ENCODE measurements around the gene EID2B.

The EID2B gene

DNA sequence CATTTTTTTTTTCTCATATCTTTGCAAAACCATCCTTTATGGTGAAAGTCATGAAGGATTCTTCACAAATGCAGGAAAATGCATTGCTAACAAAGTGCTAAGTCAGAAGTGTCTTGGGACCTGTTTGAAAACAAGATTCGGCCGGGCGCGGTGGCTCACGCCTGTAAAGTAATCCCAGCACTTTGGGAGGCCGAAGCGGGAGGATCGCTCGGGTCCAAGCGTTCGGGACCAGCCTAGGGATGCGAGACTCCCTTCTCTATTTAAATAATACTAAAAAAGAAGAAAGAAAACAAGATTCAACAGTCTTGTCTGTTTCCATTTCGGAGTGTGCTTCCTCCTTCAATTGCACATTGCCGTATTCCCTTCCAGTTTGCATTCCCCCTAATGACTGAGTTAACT is 819 bp downstream of the EID2B start:
- no peak for DNase-seq (ENCODE audit: low spot score)

DNA sequence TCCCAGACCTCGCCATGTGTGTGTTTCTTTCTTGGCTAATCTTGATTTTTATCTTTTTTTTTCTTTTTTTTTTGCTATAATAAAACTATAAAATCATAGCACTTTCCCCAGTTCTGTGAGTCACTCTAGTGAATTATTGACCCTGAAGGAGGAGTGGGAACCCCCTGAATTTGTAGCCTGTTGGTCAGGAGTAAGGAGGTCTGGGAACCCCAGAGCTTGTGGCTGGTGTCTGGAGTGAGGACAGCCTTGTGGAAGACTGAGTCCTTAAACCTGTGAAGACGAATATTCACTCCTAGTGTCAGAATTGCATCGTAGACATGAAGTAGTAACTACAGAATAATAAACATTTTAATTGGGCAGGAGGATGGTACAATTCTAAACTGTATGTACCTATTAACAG is 7.4 kb downstream of the EID2B start:
- peak; percentile 27 for DNase-seq (ENCODE audit: low spot score)

DNA sequence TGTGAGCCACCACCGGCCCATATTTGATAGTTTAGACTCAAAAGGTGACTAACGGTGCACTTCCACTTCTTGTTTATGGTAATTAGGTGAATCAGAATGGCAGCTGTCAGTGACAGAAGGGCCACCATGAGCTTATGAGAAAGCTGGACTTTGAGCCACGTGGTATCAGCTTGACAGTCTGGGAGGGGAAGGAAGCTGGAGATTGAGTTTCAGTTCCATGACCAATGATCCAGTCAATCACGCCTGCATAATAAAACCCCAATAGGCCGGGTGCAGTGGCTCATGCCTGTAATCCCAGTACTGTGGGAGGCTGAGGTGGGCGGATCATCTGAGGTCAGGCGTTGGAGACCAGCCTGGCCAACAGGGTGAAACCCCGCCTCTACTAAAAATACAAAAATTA is 8.2 kb downstream of the EID2B start:
- DNase-seq (ENCODE audit: low spot score), result peak; percentile 76

DNA sequence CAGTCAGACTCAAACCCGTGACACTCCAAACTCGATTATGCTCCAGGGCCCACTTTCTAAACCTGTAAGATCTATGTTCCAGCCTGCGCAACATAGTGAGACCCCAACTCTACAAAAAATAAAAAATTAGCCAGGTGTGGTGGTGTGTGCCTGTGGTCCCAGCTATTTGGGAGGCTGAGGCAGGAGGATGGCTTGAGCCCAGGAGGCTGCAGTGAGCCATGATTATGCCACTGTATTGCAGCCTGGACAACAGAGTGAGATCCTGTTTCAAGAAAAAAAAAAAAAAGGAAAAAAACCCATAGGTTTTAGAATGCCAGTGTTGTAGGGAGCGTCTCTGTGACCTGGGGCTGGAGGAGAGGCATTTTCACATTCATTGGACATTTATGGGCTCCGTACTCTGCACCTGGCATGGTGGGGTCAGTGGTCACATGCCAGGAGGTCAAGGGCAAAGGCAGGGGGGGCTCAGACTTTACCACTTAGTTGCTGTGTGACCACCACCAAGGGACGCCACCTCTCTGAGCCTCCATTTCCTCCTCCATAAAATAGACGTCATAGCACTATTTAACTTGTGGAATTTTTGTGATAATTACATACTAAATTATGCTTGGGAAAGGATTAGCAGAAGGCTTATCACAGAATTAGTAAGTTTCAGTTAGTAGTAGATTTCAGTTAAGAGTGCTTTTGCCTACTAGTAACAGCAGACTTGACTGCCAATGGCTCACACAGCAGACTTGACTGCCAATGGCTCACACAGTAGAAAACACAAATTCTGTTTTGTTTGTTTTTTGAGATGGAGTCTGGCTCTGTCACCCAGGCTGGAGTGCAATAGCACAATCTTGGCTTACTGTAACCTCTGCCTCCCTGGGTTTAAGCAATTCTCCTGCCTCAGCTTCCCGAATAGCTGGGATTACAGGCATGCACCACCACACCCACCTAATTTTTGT is 11.8 kb downstream of the EID2B start:
- DNase-seq (ENCODE audit: low spot score), result no peak

DNA sequence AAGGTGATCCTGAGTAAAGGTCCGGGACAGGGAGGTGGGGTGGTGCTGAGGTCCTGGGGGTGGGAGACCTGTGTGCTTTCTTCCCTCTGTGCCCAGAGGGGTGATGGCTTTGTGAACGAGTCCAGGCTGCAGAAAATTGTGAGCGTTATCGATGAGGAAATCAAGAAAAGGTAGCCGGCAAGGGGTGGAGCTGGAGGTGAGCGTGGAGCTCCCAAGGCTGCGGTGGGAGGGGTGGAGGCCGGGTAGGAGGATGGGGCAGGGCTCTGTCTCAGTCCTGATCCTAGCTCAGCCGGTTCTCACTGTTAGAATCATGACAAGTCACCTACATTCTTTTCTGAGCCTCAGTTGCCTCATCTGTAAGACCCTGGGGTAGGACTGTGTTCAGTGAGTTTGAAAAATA is 13.7 kb downstream of the EID2B start:
- DNase-seq (ENCODE audit: low spot score), result no peak

DNA sequence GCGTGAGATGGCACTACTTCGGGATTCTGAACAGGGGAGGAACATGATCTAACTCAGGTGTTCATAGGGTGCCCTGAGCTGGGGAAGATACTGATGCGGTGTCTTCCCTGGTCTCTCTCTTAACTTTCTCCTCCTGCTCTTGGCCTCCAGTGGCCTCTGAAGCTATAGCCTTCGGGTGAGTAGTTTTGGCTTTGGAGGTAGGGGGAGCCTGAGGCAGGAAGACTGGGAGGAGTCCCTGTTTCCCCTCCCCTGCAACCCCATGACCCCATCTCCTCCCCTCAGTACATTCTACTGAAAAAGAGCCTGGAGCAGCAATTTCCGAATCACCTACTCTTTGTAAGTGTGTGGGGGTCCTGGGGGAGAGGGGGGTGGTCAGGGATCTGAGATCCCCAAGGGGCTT is 14.2 kb downstream of the EID2B start:
- no peak for DNase-seq (ENCODE audit: low spot score)

DNA sequence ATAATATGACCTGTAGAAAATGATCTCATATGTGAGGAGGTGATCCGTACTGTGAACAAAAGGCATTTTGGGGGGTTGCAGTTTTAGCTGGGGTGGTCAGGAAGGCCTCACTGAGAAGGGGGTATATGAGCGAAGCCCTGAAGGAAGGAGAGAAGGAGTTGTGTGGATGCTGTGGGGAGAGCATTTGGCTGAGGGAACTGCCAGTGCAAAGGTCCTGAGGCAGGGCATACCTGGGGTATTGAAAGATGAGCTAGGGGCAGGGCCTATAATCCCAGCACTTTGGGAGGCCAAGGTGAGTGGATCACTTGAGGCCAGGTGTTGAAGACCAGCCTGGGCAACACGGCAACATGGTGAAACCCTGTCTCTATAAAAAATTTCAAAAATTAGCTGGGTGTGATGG is 15.2 kb downstream of the EID2B start:
- DNase-seq (ENCODE audit: low spot score), result no peak

DNA sequence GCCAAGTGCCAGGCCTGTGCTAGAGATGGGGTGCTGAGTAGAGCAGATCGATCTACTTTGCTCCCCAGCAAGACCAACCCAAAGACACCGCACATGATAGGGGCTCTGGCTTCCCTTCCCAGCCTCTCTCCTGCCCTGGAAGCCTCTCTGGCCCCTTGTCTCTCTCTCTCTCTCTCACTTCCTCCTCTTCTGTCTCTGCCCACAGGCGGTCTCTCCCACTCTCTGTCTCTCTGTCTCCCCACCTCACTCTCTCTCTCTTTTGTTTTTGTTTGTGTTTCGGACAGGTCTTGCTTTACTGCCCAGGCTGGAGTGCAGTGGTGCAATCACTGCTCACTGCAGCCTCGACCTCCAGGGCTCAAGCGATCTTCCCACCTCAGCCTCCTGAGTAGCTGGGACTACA is 16.4 kb downstream of the EID2B start:
- no peak for DNase-seq (ENCODE audit: low spot score)

DNA sequence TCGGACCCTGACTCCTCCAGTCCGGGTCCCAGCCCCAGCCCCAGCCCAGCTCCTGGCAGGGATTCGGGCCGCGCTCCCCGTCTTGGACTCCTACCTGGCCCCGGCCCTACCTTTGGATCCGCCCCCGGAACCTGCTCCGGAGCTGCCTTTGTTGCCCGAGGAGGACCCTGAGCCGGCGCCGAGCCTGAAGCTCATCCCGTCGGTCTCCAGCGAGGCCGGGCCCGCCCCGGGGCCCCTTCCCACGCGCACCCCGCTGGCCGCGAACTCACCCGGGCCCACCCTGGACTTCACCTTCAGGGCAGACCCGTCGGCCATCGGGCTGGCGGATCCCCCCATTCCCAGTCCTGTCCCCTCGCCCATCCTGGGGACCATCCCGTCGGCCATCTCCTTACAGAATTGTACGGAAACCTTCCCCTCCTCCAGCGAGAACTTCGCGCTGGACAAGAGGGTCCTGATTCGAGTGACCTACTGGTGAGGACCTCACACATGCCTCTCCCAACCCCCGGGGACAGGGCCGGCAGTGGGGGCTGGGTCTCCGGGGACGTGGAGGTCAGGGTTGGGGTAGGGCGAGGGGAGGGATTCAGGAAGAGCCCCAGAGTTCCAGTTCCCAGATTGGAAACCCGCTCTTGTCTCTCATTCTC is 17.0 kb downstream of the EID2B start:
- no peak for DNase-seq (ENCODE audit: low spot score)

DNA sequence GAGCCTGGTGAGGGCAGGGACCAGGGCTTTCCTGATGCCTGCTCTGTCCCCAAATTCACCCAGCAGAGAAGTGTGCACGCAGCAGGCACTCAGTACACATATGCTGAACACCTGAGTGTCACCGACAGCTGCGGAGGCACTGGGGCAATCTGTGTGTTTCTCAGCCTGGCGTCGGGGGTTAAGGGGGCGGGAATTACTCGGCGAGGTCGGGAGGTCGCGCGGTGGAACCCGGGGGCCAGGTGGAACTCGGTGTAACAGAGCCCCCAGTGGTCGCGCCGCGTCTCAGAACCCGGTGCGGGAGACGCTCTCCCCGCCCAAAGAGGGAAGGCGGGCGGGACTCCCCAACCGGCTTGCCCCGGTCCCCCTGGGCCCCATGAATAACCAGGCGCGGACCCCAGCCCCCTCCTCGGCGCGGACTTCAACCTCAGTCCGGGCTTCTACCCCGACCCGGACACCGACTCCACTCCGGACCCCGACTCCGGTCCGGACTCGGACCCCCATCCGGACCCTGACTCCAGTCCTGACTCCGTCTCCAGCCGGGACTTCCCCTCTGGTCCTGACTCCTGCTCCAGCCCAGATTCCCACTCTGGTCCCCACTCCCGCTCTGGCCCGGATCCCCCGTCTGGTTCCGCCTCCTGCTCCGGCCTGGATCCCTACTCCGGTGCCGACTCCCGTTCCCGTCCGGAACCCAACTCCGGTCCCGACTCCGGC is 17.7 kb downstream of the EID2B start, which contains the start of gene SELENOV:
Gene SELENOV, plus strand, starts transcription at position 300 of the 711 bp plus-strand sequence. Its CDS starts 74 bp downstream, at position 374.
- no peak for DNase-seq (ENCODE audit: low spot score)

DNA sequence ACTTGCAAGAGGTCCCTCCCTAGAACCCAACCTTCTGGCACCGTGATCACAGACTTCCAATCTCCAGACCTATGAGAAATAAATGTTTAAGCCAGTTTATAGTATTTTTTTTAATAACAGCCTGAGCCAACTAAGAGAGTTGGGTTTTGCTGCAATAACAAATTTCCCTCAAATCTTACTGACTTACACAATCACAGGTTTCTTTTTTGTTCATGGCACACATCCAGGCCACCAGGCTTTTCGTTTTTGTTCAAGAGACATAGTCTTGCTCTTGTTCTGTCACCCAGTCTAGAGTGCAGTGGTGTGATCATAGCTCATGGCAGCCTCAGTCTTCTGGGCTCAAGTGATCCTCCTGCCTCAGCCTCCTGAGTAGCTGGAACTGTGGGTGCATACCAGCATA is 19.7 kb downstream of the EID2B start:
- DNase-seq (ENCODE audit: low spot score), result no peak

DNA sequence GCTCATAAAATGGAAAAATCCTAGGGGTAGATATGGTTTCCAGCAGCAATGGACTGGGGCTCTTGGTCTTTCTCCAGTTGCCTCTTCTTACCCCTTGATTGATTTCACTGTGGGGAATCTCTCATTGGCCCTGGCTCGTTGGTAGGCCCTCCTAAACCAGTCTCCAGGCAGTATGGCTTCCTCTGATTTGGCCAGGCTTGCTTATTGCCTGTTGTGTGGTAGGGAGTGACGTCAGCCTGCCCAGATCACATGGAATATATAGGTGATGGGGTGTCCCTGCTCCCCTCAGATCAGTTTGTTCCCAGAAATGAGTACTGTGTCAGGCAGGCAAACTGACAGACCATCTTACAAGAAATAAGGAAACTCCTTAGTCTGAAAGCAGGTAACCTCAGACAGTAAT is 23.4 kb downstream of the EID2B start:
- DNase-seq (ENCODE audit: low spot score), result no peak

DNA sequence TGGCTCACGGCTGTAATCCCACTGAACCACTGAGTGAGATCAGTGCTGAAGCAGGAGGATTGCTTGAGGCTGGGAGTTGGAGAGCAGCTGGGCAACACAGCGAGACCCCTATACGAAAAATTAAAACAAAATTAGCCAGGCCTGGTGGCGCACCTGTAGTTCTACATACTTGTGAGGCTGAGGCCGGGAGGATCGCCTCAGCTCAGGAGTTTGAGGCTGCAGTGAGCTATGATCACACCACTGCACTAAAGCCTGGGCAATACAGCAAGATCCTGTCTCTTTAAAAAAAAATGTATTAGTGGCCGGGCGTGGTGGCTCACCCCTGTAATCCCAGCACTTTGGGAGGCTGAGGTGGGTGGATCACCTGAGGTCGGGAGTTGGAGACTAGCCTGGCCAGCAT is 24.0 kb downstream of the EID2B start:
- DNase-seq (ENCODE audit: low spot score), result no peak

DNA sequence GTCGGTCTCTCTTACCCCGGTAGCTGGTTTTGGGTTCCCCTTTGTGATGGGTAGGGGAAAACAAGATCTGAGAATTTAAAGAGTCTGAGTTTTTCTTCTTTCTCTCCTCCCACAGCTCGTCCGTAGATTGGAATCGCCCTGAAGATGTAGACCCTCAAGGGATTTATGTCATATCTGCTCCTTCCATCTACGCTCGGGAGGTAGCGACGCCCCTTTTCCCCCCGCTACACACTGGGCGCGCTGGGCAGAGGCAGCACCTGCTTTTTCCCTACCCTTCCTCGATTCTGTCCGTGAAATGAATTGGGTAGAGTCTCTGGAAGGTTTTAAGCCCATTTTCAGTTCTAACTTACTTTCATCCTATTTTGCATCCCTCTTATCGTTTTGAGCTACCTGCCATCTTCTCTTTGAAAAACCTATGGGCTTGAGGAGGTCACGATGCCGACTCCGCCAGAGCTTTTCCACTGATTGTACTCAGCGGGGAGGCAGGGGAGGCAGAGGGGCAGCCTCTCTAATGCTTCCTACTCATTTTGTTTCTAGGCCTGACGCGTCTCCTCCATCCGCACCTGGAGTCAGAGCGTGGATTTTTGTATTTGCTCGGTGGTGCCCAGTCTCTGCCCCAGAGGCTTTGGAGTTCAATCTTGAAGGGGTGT is 24.8 kb downstream of the EID2B start:
- DNase-seq (ENCODE audit: low spot score), result no peak

DNA sequence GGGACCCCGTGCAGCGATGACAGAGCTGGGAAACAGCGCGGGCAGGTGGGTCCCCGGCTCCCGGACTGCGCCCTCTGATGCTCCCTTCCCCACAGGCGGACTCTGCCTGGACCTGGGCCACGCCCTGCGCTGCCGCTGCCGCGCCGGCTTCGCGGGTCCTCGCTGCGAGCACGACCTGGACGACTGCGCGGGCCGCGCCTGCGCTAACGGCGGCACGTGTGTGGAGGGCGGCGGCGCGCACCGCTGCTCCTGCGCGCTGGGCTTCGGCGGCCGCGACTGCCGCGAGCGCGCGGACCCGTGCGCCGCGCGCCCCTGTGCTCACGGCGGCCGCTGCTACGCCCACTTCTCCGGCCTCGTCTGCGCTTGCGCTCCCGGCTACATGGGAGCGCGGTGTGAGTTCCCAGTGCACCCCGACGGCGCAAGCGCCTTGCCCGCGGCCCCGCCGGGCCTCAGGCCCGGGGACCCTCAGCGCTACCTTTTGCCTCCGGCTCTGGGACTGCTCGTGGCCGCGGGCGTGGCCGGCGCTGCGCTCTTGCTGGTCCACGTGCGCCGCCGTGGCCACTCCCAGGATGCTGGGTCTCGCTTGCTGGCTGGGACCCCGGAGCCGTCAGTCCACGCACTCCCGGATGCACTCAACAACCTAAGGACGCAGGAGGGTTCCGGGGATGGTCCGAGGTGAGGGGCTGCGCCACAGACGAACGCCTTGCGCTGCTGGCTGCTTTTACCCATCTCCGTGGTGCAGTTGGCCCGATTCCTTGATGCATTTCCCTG is 25.5 kb downstream of the EID2B start:
- DNase-seq (ENCODE audit: low spot score), result peak; percentile 65

DNA sequence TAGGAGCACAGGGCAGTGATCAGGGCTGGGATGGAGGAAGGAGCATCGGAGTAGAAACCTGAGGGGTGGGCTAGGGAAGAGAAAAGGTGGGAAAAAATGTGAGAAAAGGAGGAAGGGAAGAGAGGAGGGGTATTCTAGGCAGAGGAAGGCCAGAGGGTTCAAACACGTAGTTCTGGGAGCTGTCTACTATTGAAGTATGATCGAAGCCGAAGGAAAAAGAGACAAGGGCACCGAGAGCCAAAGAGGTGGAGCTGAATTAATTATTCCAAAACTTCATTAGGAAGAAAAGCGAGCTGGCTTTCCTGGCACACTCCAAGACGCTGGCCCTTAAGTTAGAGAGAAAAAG is 26.1 kb downstream of the EID2B start:
- DNase-seq (ENCODE audit: low spot score), result no peak

DNA sequence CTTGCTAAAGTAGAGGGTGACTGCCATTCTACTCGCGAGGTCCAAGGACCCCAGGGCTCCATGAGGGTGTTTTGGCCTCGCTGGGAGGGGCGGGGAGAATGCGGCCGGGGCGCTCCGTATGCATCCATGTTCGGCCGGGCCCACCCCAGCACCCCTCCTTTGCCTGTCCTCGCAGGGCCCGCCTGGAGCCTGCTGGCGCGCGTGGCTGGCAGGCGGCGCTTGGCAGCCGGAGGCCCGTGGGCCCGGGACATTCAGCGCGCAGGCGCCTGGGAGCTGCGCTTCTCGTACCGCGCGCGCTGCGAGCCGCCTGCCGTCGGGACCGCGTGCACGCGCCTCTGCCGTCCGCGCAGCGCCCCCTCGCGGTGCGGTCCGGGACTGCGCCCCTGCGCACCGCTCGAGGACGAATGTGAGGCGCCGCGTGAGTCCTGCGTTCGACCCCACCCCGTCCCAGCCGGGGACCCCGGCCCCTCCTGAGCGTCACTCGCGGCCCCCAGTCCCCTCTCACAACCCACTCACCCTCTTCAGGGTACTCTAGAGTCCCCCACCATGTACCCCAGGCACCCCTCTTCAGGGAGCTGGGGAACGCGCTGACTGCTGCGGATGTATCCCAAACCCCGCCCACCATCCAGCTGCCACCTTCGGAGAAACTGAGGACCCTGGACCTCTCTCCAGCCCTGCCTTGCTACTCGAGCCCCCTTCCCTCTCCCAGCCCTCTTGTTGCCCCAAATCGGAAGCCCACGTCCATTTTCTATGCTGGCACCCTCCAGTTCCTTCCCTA is 29.8 kb downstream of the EID2B start:
- peak; percentile 69 for DNase-seq (ENCODE audit: low spot score)

DNA sequence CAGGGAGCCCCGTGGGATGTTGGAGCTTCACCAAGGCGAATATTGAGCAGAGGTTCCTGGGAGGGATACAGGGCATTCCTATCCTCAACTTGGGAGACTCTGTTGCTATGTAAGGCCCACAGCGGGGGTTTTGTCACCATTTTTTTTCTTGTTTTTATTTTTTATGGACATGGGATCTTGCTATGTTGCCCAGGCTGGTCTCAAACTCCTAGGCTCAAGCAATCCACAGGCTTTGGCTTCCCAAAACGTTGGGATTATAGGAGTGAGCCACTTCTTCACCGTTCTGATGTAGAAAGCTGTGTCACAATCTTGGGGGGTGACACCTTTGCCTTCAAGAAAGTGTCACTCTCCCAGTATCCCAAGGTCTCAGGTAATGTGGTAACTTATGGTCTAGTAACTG is 31.3 kb downstream of the EID2B start:
- DNase-seq (ENCODE audit: low spot score), result no peak

DNA sequence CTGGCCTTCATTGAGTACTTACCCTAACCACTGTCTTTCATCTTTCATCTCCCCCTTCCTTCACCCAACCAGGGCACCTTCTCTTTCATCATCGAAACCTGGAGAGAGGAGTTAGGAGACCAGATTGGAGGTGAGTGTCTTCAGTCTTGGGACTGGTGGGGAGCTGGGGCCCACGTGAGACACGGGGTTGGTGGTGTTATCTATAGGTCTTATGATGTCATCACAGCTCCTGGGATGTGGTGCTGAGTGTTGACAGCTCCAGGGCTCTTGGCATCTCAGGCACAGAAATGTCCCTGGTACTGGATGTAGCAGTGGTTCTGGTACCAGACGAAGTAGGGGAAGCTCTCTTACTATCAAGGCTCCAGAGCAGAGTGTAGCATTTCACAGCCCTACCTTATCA is 32.1 kb downstream of the EID2B start:
- DNase-seq (ENCODE audit: low spot score), result no peak

DNA sequence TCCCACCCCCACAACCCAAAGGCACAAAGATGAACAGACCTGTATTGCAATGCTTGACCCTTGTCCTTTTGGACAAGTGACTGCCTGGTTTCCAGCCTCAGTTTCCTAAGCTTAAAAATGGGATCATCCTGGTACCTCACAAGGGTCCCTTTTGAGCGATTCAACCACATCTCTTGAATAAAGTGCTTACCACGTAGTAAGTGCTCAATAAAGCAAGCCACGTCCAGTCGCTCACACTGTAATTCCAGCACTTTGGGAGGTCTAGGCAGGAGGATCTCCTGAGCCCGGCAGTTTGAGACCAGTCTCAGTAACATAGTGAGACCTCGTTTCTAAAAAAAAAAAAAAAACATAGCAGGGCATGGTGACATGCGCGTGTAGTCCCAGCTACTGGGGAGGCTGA is 32.7 kb downstream of the EID2B start:
- DNase-seq (ENCODE audit: low spot score), result no peak
